ENCODE measurements around the gene GRB2.
"Not testable (repeated sequence)": the region's sequence is repeated elsewhere in the genome, so short reads cannot be mapped to it uniquely, and the experiment has no call there.

Gene GRB2

DNA sequence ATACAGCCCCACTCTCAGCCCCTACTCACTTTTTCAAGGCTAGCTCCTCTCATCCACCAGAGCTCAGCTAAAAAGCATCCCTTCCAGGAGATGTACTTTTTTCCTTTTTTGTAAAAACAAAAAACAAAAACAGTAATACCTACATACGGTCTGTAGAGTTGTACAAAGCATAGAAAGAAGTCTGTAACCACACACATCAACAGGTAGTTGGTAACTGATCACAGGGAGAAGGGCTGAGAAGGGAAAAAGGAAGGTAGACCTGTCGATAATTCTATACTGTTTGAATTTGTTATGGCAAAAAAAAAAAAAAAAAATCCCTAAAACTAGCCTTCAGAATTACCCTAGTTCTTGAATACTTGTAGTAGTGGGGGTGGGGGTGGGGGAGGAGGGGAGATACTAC is 117.1 kb downstream of the GRB2 start:
- DNase-seq (ENCODE audit: low read depth in 2 of 2): no peak

GRCh38 chr17:75287221-75287620 is 118.3 kb downstream of the GRB2 start:
- DNase-seq (ENCODE audit: low read depth in 2 of 2): no peak

GRCh38 chr17:75285123-75285522 is 120.4 kb downstream of the GRB2 start:
- no peak for DNase-seq (ENCODE audit: low read depth in 2 of 2)

GRCh38 chr17:75280189-75280588 is 125.3 kb downstream of the GRB2 start:
- not testable (repeated sequence) for DNase-seq (ENCODE audit: low read depth in 2 of 2)

GRCh38 chr17:75277664-75278071 is 127.8 kb downstream of the GRB2 start:
- no peak for DNase-seq (ENCODE audit: low read depth in 2 of 2)

GRCh38 chr17:75273977-75274708 is 131.3 kb downstream of the GRB2 start:
- no peak for DNase-seq (ENCODE audit: low read depth in 2 of 2)

- DNase-seq (ENCODE audit: low read depth in 2 of 2): no peak
Measured at GRCh38 chr17:75272848-75273184, 132.7 kb downstream of the GRB2 start.

GRCh38 chr17:75271955-75272847 is 133.3 kb downstream of the GRB2 start:
- no peak for DNase-seq (ENCODE audit: low read depth in 2 of 2)

DNA sequence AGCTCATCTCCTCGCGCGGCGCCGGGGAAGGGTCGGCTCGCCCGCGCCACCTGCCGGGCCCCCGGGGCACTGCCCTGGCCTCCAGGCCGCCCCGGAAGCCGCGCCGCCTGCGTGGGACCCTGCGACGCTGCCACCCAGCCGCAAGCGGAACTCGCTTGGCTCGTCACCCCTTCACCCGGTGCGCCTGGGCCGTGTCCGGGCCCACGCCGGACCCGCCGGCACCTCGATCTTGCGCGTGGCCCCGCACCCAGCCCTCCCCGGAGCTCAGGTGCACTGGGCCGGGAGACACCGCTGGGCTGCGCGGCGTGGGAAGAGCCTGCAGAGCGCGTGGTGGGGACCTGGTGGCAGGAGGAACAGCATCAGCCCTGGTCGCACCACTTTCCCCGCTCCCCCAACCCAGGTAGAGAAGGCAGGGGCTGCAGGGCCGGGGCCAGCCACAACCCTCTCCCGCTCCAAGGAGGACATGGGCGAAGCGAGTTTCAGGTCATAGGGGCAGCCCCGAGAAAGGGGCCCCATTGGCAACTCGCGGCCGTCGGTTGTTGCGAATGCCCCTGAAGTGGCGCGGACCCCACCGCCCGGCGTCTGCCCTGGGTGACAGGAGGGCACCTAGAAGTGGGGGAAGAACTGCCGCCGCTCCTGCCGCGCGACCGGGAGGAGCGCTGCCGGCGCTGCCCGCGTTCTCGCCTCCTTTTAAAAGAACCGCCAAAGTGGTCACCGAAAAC is 134.1 kb downstream of the GRB2 start:
- DNase-seq (ENCODE audit: low read depth in 2 of 2): peak; percentile 78 to 82

DNA sequence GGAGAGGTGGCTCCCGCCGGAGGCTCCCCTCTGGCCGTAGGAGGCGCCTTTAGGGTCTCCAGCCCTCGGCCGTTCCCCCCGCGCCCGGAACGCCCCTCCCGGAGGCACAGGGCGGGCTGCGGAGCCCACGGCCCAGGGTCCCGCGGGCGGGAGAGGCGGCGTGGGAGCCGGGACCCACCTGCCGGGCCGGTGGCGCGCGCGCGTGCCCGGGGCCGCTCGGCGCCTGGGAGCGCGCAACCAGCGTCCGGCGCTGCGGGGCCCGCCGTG is 134.6 kb downstream of the GRB2 start, which contains the start of gene MIF4GD:
Gene MIF4GD (minus strand): TSS at position 266 of the 267 bp plus-strand sequence. CDS start 1,036 bp downstream, outside the sequence.
- no peak for DNase-seq (ENCODE audit: low read depth in 2 of 2)

- DNase-seq (ENCODE audit: low read depth in 2 of 2): peak in 1 of 2 donors; percentile 24
Measured at GRCh38 chr17:75270218-75270965, 135.1 kb downstream of the GRB2 start.

- DNase-seq (ENCODE audit: low read depth in 2 of 2): no peak
Measured at GRCh38 chr17:75269844-75270217, 135.6 kb downstream of the GRB2 start.

All from stimulated activated CD8-positive, alpha-beta memory T cell treated with anti-CD3 and anti-CD28 coated beads, Interleukin-2, amount 100 ng/mL, for 1 hour (primary cell).